ENCODE measurements around the gene MC4R. TPM values are rescaled to one million over a fixed set of nuclear protein-coding genes. Genes with fewer than 3 reads are reported as not detected.
"Not testable (repeated sequence)": the region's sequence is repeated elsewhere in the genome, so short reads cannot be mapped to it uniquely, and the experiment has no call there.

Gene MC4R
- not detected in 3 replicates for total RNA-seq
- long read RNA-seq, result 0 reads

GRCh38 chr18:60372596-60372995 is at the start of gene MC4R:
Gene MC4R, minus strand, starts transcription at chr18:60372775. Its CDS starts 426 bp downstream, at chr18:60372349.
- TF ChIP-seq CTCF (IDR thresholded peaks at IDR 0.05), result no peak
- Mint-ChIP-seq H3K9me3 (ENCODE audit: low read depth) (no peaks in the 10 kb centered on the region), H3K36me3 (ENCODE audit: low read depth) (no peaks in the 10 kb centered on the region), H3K27ac (ENCODE audit: unreplicated experiment) (peak within 1 kb of the TSS; percentile 2), H3K27me3 (ENCODE audit: low read depth) (peaks cover 10% of the 10 kb centered on the region), H3K4me3 (ENCODE audit: unreplicated experiment) (peak within 1 kb of the TSS; percentile 49), H3K4me1 (ENCODE audit: low read depth) (peaks cover 11% of the 10 kb centered on the region)
- no peak for DNase-seq (ENCODE audit: low spot score)

GRCh38 chr18:60422306-60422705 is 49.7 kb upstream of the MC4R start:
- not testable (repeated sequence) for H3K4me3 Mint-ChIP-seq (ENCODE audit: unreplicated experiment); H3K9me3 Mint-ChIP-seq (ENCODE audit: low read depth); H3K36me3 Mint-ChIP-seq (ENCODE audit: low read depth); H3K4me1 Mint-ChIP-seq (ENCODE audit: low read depth); DNase-seq (ENCODE audit: low spot score); H3K27ac Mint-ChIP-seq (ENCODE audit: unreplicated experiment)
- H3K27me3 Mint-ChIP-seq (ENCODE audit: low read depth), result peaks cover 19% of the 10 kb centered on the region

GRCh38 chr18:60421356-60422118 is 49.0 kb upstream of the MC4R start:
- peak; percentile 77 for DNase-seq (ENCODE audit: low spot score)
- Mint-ChIP-seq H3K27ac (ENCODE audit: unreplicated experiment) (no peak overlapping the region), H3K4me3 (ENCODE audit: unreplicated experiment) (no peak overlapping the region), H3K27me3 (ENCODE audit: low read depth) (peaks cover 18% of the 10 kb centered on the region), H3K4me1 (ENCODE audit: low read depth) (peaks cover 4% of the 10 kb centered on the region), H3K9me3 (ENCODE audit: low read depth) (no peaks in the 10 kb centered on the region), H3K36me3 (ENCODE audit: low read depth) (no peaks in the 10 kb centered on the region)
- no peak for TF ChIP-seq CTCF (IDR thresholded peaks at IDR 0.05)

- DNase-seq (ENCODE audit: low spot score), result no peak
- Mint-ChIP-seq H3K4me1 (ENCODE audit: low read depth) (peaks cover 4% of the 10 kb centered on the region), H3K27ac (ENCODE audit: unreplicated experiment) (no peak overlapping the region), H3K27me3 (ENCODE audit: low read depth) (peaks cover 6% of the 10 kb centered on the region), H3K36me3 (ENCODE audit: low read depth) (no peaks in the 10 kb centered on the region), H3K9me3 (ENCODE audit: low read depth) (no peaks in the 10 kb centered on the region), H3K4me3 (ENCODE audit: unreplicated experiment) (no peak overlapping the region)
- no peak for TF ChIP-seq CTCF (IDR thresholded peaks at IDR 0.05)
Observed at GRCh38 chr18:60417946-60418345, 45.4 kb upstream of the MC4R start.

- peak; percentile 76 for TF ChIP-seq CTCF (IDR thresholded peaks at IDR 0.05)
- Mint-ChIP-seq H3K4me1 (ENCODE audit: low read depth) (peaks cover 4% of the 10 kb centered on the region), H3K27me3 (ENCODE audit: low read depth) (peaks cover 16% of the 10 kb centered on the region), H3K4me3 (ENCODE audit: unreplicated experiment) (no peak overlapping the region), H3K9me3 (ENCODE audit: low read depth) (no peaks in the 10 kb centered on the region), H3K27ac (ENCODE audit: unreplicated experiment) (no peak overlapping the region), H3K36me3 (ENCODE audit: low read depth) (no peaks in the 10 kb centered on the region)
- DNase-seq (ENCODE audit: low spot score), result no peak
Observed at GRCh38 chr18:60413944-60414547, 41.5 kb upstream of the MC4R start.
